GM19099 (cell line): ENCODE data around the gene PRKCA.

ENCODE experiments used
- POLR2A ChIP-seq: IDR thresholded peaks from 3 replicates; pipeline ENCODE4 v1.6.1; 2011; ENCODE audit warnings: low read depth; ENCODE audit not compliant: insufficient read length; ENCODE audit errors: extremely low read depth

Gene PRKCA

DNA sequence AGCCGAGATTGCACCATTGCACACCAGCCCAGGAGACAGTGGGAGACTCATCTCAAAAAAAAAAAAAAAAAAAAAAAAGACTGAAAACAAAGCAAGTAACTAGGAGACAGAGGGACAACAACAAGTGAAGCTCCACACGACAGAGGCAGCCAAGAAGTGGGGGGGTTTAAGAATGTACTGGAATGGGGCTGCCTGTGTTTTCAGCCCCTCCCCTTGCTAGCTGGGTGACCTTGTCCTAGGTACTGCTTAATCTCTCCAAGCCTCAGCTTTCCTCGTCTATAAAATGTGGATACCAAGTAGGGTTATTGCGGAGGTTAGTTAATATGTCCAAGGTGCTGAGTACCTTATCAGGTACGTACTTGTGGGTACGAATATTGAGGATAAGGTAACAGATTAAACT is 368.7 kb downstream of the PRKCA start:
- TF ChIP-seq POLR2A = no peak

DNA sequence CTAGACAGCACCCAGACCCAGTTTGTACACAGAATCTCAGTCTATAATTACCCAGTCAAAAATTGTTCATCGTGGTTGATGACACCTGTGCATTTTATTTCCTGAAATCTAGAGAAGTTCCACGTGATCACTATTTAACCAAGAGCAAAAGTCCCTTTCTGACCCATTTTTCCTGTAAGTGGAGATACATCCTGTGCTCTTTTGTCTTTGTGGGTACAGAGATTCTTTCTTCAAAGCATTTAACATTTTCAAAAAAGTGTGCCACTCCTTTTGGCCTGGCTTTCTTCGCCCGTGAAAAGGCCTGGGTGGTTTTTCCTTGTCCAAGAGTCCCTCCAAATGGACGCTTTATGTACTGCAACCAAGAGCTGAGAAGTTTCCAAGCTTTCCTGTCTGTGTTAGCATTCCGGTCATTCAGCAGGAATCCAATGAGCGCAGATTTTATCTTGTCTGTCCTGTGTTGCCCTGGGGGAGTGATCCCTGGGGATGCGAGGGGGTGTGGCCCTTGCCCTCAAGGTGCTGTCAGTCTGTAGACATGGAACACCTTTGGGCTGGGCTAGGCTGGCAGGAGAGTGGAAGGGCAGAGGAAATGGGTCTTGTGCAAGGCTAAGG is 371.4 kb downstream of the PRKCA start:
- no peak for TF ChIP-seq POLR2A

DNA sequence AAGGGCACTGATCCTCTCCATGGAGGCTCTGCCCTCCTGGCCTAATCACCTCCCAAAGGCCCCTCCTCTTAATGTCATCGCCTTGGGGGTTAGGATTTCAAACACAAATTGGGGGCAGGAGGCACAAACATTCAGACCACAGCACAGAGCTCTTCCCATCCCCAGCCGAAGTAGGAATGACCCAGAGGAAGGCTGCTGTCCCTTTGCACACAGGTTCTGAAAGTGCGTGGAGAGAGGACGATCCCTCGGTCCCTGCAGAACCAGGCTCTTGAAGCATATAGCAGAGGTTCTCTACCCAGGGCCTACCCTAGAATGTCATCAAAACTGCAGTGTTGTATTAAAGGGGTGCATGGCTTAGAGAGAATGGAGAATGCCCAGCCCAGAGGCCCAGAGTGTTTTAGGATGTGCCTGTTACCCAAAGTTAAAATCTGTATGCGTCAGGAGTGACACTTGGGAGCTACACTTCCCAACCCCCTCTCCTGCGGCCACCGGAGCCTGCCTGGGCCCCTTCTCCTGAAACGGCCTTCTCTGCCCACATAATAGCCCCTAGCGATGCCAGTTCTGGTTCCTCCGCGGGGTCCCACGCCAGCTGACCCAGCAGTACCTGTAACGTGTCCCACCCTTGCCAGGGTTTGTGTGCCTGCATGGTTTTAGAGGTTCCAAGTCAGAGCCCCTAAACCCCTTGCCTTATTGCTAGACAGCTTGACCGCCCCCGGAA is 373.0 kb downstream of the PRKCA start:
- TF ChIP-seq POLR2A = no peak

DNA sequence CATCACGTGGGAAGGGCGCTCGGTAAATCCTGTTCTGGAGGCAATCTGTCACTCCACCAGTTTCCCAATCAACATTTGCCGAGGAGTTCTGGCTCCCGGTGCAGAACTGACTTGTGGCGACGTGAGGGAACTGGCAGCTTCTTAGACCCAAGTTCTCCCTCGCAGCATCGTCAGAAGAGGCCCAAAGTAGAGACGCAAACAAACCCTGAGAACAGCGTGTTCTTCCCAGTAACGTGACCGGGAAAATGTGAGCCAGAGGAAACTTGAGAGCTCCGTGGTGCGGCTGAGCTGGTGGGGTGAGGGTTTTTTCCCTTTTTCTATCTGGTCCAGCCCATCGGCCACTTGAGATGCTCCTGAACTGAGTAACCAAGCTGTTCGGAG is 373.6 kb downstream of the PRKCA start:
- TF ChIP-seq POLR2A = no peak

GRCh38 chr17:66676421-66676820 is 374.0 kb downstream of the PRKCA start:
- no peak for TF ChIP-seq POLR2A

DNA sequence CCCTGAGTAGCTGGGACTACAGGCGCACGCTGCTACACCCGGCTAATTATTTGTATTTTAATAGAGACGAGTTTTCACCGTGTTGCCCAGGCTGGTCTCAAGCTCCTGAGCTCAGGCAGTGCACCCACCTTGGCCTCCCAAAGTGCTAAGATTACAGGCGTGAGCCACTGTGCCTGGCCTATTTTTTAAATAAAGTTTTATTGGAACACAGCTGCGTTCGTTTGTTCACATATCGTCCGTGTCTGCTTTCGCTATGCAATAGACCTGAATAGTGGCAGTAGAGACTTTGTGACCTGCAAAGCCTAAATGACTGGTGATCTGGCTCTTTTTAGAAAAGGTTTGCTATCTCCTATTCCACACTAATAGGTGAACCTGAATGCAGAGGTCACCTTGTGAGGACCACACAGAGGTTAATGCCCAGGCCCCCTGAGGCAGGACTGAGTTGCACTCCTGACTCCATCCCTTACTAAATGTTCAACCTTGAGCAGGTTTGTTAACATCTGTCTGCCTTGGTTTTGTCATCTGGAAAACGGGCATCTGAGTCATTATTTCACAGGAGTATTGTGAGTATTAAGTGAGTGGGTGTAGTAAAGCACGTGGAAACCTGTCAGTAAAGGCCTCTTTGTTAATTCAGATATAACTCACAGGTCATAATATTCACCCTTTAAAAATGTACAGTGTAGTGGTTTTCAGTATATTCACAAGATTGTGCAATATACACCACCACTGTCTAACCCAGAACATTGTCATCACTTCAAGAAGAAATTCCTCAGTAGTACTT is 375.0 kb downstream of the PRKCA start:
- TF ChIP-seq POLR2A = no peak

- TF ChIP-seq POLR2A = no peak
These were observed 375.6 kb downstream of the PRKCA start for GRCh38 chr17:66678061-66678460.

GRCh38 chr17:66678827-66679226 is 376.4 kb downstream of the PRKCA start:
- no peak for TF ChIP-seq POLR2A

DNA sequence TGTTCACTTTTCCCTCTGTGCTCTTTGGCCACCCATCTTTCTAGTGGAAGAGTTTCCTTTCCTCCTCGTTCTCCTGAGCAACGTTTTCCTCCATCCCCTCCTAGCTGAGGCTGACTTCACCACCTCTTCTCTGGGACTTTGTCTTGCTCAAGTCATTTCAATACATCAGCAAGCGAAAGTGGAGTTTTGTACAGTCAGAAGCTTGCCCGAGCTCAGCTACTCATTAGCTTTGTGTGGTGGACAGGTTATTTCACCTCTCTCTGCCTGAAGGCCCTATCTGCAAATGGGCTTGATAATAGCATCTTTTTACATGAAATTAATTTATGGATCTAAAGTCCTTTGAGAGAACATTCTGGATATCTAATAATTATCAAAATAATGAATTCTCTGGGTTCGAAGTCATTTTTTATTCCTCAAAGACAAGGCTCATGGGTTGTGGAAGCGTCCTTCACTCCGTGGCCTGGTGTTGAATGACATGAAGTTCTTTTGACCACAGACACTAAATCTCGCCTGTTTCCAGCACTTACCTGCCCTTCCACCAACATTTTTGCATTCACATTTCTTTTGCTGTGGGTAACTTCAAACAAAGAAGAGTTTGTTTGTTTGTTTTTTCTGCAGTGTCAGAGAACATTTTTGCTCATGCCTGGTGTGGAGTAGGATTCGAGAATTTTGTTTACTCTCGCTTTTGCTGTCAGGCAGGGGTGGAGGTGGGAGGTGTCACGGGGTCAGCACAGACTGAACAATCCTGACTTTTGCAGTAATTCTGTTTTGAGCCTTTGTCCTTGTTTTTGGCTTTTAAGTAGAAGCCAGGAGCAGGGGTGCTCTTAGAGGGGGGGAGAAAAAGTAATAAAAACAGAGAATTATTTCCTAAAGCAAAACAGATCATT is 377.5 kb downstream of the PRKCA start:
- TF ChIP-seq POLR2A = no peak

- no peak for TF ChIP-seq POLR2A
These were observed 379.9 kb downstream of the PRKCA start for GRCh38 chr17:66682283-66682682.

DNA sequence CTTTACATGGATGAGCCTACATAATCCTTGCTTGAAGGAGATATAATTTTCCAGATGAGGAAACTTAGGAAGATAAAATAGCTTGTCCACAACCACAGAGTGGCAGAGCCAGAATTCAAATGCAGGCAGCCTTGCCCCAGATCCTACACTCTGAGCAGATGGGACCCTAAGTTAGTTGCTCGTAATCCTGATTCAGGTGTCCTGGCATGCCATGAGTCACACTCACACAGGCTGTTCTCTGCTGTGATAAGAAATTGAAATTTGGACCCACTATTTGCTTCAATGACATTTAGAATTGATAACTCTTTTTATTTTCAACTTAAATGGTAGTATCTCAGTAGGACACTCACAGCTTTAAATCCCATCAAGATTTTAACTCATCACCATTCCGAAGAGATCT is 381.8 kb downstream of the PRKCA start:
- TF ChIP-seq POLR2A = no peak

GRCh38 chr17:66684731-66685130 is 382.3 kb downstream of the PRKCA start:
- no peak for TF ChIP-seq POLR2A

GRCh38 chr17:66686601-66687000 is 384.2 kb downstream of the PRKCA start:
- no peak for TF ChIP-seq POLR2A

DNA sequence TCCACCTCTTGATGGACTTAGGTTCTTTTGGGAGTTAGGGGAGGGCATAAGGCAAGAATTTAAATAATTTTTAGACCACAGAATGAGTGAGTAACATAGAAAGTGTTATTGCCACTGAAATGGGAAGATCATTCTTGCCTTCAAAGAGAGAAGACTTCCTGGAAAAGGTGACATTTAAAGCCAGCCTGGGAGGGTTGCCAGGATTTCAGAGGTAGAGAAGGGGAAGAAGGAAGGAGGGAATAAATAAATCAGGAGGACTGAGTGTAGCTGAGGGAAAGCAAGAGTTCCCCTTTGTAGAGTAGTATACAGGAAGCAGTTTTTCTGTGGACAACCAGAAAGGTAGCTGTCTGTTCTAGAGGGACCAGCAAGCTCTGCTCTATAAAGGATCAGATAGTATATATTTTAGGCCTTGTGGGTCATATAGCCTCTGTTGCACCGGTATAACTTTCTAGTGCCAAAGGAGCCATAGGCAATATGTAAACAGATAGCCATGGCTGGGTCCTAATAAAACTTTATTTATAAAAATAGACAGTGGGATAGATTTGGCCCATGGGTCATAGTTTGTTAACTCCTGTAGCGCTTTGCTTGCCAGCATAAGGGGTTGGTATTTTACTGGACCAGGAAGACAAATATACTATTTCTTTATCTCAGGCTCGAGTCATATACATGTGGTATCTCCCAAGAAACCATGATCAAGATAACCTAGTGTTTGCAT is 385.3 kb downstream of the PRKCA start:
- no peak for TF ChIP-seq POLR2A

- TF ChIP-seq POLR2A = no peak
These were observed 386.8 kb downstream of the PRKCA start for GRCh38 chr17:66689221-66689620.

GRCh38 chr17:66690166-66690565 is 387.8 kb downstream of the PRKCA start:
- no peak for TF ChIP-seq POLR2A
